ENCODE data around the gene RNF146. TPM values are rescaled to one million over a fixed set of nuclear protein-coding genes. Genes with fewer than 3 reads are reported as not detected.

The RNF146 gene
- total and polyA plus RNA-seq, 2 of the 13 experiments (the other 11 are each of a cell fraction or from before 2014, with no cell fraction given), result 18.8 to 27.6 TPM

DNA sequence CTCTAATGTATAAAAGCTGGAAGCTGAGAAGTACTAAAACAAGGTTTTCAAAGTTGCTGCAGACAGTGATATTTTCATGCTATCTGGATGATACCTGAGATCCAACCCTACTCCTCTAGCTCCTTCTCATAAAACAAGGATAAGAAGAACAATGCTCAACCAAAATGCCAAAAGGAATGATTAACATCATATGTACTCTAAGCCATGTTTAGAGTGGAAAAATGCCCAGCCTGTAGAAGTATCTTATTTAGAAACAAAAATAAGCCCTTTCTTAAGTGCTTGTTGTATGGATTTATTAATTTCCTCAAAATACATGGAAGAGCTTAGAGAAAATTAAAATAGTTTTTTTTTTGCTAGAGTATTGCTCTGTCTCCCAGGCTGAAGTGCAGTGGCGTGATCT is 53.0 kb downstream of the RNF146 start:
- no peak overlapping the region for H3K4me3 ChIP-seq (replicated peaks in 1 of 3; ENCODE audit: insufficient read depth in 1 of 3, low read depth in 2 of 3, low read length in 3 of 3)
- no peaks in the 10 kb centered on the region for H3K27me3 ChIP-seq (ENCODE audit: control insufficient read depth in 1 of 2, insufficient read depth in 2 of 2, low read length in 2 of 2)
- TF ChIP-seq ZNF737 (CRISPR knock-in tag; IDR thresholded peaks at IDR 0.05; ENCODE audit: borderline replicate concordance), result no peak
- TF ChIP-seq, protein P1, sequence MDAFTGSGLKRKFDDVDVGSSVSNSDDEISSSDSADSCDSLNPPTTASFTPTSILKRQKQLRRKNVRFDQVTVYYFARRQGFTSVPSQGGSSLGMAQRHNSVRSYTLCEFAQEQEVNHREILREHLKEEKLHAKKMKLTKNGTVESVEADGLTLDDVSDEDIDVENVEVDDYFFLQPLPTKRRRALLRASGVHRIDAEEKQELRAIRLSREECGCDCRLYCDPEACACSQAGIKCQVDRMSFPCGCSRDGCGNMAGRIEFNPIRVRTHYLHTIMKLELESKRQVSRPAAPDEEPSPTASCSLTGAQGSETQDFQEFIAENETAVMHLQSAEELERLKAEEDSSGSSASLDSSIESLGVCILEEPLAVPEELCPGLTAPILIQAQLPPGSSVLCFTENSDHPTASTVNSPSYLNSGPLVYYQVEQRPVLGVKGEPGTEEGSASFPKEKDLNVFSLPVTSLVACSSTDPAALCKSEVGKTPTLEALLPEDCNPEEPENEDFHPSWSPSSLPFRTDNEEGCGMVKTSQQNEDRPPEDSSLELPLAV (CRISPR knock-in tag; conservative IDR thresholded peaks at IDR 0.05; ENCODE audit: low read depth), result no peak
- TF ChIP-seq ZNF713 (CRISPR knock-in tag; IDR thresholded peaks at IDR 0.05), result no peak
- ATAC-seq (no peak), DNase-seq (ENCODE audit: low spot score) (no peak), FAIRE-seq (no peak)
- CTCF ChIA-PET (ENCODE audit: low intra/inter-chr PET ratio, low total read pairs), result no interaction called here
- no peaks in the 10 kb centered on the region; the same call in 1 of the 2 replicates for H4K20me1 ChIP-seq (ENCODE audit: insufficient read depth, low read length)
- H3K9me3 ChIP-seq (ENCODE audit: low read length), result no peaks in the 10 kb centered on the region
- no peaks in the 10 kb centered on the region for H3K79me2 ChIP-seq (ENCODE audit: insufficient read depth, low read length)
- H3K4me1 ChIP-seq (ENCODE audit: insufficient read depth, low read length), result no peaks in the 10 kb centered on the region
- in situ Hi-C loops (cut with HindIII; ENCODE audit: extremely low pct_ligation_motif_present, low pct_unique_long_range_greater_than_20kb) (no loop called here), intact Hi-C loops (cut with micrococcal nuclease; ENCODE audit: unreplicated experiment) (no loop called here)
- no peak overlapping the region for H2AFZ ChIP-seq (ENCODE audit: low read length)
- no TSS peak for BruUV-seq (replicated peaks)
- no peak overlapping the region for H3K27ac ChIP-seq (ENCODE audit: extremely low read length, insufficient read depth, low read length)
- no peak overlapping the region for H3K9ac ChIP-seq (ENCODE audit: insufficient read depth, low read depth, low read length)
- peaks cover 11 to 57% of the 10 kb centered on the region in 2 experiments for H3K36me3 ChIP-seq (replicated peaks in 1 of 2; ENCODE audit: control insufficient read depth in 1 of 2, insufficient read depth in 2 of 2, low read length in 2 of 2)
- H3K4me2 ChIP-seq (ENCODE audit: low read depth, low read length), result no peak overlapping the region
- WGBS (ENCODE audit: low lambda C conversion rate), result 100% methylated on average over 1 of the region's 1 CpG
- POLR2A ChIA-PET, result no interaction called here

DNA sequence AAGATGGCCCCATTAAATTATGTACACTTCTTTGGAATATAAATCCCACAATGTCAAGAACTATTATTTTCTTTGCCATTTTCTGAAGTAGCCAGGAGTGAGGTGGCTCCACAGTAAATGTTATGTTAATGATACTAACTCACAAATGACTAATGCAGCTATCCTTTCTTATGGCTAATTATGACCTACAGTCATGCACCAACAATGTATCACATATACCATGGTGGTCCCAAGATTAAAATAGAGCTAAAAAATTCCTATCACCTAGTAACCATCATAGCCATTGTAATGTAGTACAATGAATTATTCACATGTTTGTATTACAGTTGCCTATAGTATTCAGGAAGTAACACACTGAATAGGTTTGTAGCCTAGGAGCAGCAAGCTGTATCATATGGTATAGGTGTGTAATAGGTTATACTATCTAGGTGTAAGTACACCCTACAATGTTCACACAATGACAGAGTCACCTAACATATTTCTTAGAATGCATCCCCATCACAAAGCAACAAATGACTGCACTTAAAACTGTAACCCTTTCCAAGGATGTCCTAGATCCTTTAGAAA is 61.5 kb downstream of the RNF146 start:
- no TSS peak for BruUV-seq (replicated peaks)
- no peak overlapping the region for H3K4me3 ChIP-seq (replicated peaks in 1 of 3; ENCODE audit: insufficient read depth in 1 of 3, low read depth in 2 of 3, low read length in 3 of 3)
- H3K27me3 ChIP-seq (ENCODE audit: control insufficient read depth in 1 of 2, insufficient read depth in 2 of 2, low read length in 2 of 2), result no peaks in the 10 kb centered on the region
- in situ Hi-C loops (cut with HindIII; ENCODE audit: extremely low pct_ligation_motif_present, low pct_unique_long_range_greater_than_20kb), result no loop called here
- DNase-seq (ENCODE audit: low spot score), result no peak
- intact Hi-C loops (cut with micrococcal nuclease; ENCODE audit: unreplicated experiment), result no loop called here
- H3K36me3 ChIP-seq (replicated peaks in 1 of 2; ENCODE audit: control insufficient read depth in 1 of 2, insufficient read depth in 2 of 2, low read length in 2 of 2), result peaks cover 8 to 47% of the 10 kb centered on the region in 2 experiments
- ChIA-PET POLR2A (interaction anchor here (1.2 kb wide), 1 partner anchor 14 kb away, joined by 3 read pairs; no protein-coding TSS in a partner anchor), CTCF (ENCODE audit: low intra/inter-chr PET ratio, low total read pairs) (no interaction called here)
- H3K9me3 ChIP-seq (ENCODE audit: low read length), result no peaks in the 10 kb centered on the region
- no peak for ATAC-seq
- no peak overlapping the region for H3K27ac ChIP-seq (ENCODE audit: extremely low read length, insufficient read depth, low read length)
- H3K9ac ChIP-seq (ENCODE audit: insufficient read depth, low read depth, low read length), result no peak overlapping the region
- FAIRE-seq, result no peak
- no peaks in the 10 kb centered on the region for H3K79me2 ChIP-seq (ENCODE audit: insufficient read depth, low read length)
- no peak overlapping the region for H2AFZ ChIP-seq (ENCODE audit: low read length)
- H3K4me1 ChIP-seq (ENCODE audit: insufficient read depth, low read length), result no peaks in the 10 kb centered on the region
- H3K4me2 ChIP-seq (ENCODE audit: low read depth, low read length), result no peak overlapping the region
- peaks cover 4% of the 10 kb centered on the region; the same call in 1 of the 2 replicates for H4K20me1 ChIP-seq (ENCODE audit: insufficient read depth, low read length)
- TF ChIP-seq ZNF747 (CRISPR knock-in tag; IDR thresholded peaks at IDR 0.05; ENCODE audit: borderline replicate concordance), result no peak
- TF ChIP-seq ZNF746 (CRISPR knock-in tag; IDR thresholded peaks at IDR 0.05), result no peak
- TF ChIP-seq BRD4 (CRISPR knock-in tag; IDR thresholded peaks at IDR 0.05), result no peak
- TF ChIP-seq DNMT1 (CRISPR knock-in tag; IDR thresholded peaks at IDR 0.05), result no peak
- TF ChIP-seq CREM (IDR thresholded peaks at IDR 0.05), result no peak
- no peak for TF ChIP-seq CREM (CRISPR knock-in tag; IDR thresholded peaks at IDR 0.05)
- no peak for TF ChIP-seq ATAD3A (CRISPR knock-in tag; IDR thresholded peaks at IDR 0.05)
- no peak for TF ChIP-seq ZFY (CRISPR knock-in tag; IDR thresholded peaks at IDR 0.05)
- TF ChIP-seq, protein P2, sequence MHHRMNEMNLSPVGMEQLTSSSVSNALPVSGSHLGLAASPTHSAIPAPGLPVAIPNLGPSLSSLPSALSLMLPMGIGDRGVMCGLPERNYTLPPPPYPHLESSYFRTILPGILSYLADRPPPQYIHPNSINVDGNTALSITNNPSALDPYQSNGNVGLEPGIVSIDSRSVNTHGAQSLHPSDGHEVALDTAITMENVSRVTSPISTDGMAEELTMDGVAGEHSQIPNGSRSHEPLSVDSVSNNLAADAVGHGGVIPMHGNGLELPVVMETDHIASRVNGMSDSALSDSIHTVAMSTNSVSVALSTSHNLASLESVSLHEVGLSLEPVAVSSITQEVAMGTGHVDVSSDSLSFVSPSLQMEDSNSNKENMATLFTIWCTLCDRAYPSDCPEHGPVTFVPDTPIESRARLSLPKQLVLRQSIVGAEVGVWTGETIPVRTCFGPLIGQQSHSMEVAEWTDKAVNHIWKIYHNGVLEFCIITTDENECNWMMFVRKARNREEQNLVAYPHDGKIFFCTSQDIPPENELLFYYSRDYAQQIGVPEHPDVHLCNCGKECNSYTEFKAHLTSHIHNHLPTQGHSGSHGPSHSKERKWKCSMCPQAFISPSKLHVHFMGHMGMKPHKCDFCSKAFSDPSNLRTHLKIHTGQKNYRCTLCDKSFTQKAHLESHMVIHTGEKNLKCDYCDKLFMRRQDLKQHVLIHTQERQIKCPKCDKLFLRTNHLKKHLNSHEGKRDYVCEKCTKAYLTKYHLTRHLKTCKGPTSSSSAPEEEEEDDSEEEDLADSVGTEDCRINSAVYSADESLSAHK (CRISPR knock-in tag; IDR thresholded peaks at IDR 0.05; ENCODE audit: borderline replicate concordance), result no peak
- no peak for TF ChIP-seq ZNF816 (CRISPR knock-in tag; IDR thresholded peaks at IDR 0.05; ENCODE audit: borderline replicate concordance)
- TF ChIP-seq, protein P3, sequence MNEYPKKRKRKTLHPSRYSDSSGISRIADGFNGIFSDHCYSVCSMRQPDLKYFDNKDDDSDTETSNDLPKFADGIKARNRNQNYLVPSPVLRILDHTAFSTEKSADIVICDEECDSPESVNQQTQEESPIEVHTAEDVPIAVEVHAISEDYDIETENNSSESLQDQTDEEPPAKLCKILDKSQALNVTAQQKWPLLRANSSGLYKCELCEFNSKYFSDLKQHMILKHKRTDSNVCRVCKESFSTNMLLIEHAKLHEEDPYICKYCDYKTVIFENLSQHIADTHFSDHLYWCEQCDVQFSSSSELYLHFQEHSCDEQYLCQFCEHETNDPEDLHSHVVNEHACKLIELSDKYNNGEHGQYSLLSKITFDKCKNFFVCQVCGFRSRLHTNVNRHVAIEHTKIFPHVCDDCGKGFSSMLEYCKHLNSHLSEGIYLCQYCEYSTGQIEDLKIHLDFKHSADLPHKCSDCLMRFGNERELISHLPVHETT (CRISPR knock-in tag; conservative IDR thresholded peaks at IDR 0.05), result no peak
- no peak for TF ChIP-seq MTF1 (CRISPR knock-in tag; IDR thresholded peaks at IDR 0.05)
